HEK293 (cell line): ENCODE measurements around the gene FOXF1.

Experiments
- CTCF ChIA-PET: fragments of 350-600 bp; formaldehyde crosslinking; extraction: SDS; loops from one replicate; lab custom pipeline; 2021; ENCODE audit warnings: antibody characterized with exemption; lab: Yijun Ruan, JAX
- POLR2A ChIA-PET: fragments of 300-600 bp; formaldehyde crosslinking; extraction: SDS; loops from one replicate; lab custom pipeline; 2020; ENCODE audit warnings: antibody characterized with exemption, inconsistent platforms; lab: Yijun Ruan, JAX
- H3K27ac ChIP-seq: fragments of 200-500 bp; sonication (Bioruptor generic); 2 replicates; pipeline ENCODE4 v1.5.1; 2014; ENCODE audit warnings: low read depth, low read length, control low read depth, inconsistent platforms; ENCODE audit errors: extremely low read depth
- H3K36me3 ChIP-seq, 2 experiments: fragments of 200-500 bp in 1 of 2; sonication (Bioruptor generic) in 1 of 2; 1 replicate in 1 of 2; 2 replicates in 1 of 2; pipeline ENCODE4 v1.5.1; 2014 to 2017; ENCODE audit warnings: inconsistent platforms in 2 of 2, low read length in 2 of 2; ENCODE audit not compliant: control insufficient read depth in 2 of 2, insufficient read depth in 1 of 2
- H3K4me1 ChIP-seq: fragments of 200-500 bp; sonication (Bioruptor generic); 2 replicates; pipeline ENCODE4 v1.5.1; 2014; ENCODE audit warnings: mild to moderate bottlenecking, low read length, inconsistent platforms; ENCODE audit not compliant: control insufficient read depth, insufficient read depth
- H3K4me3 ChIP-seq: 2 replicates; pipeline ENCODE4 v1.5.1; 2011; ENCODE audit warnings: low read depth, mild to moderate bottlenecking, control low read depth, low read length, moderate library complexity
- H3K9me3 ChIP-seq: fragments of 200-500 bp; sonication (Bioruptor generic); 2 replicates; pipeline ENCODE4 v1.5.1; 2014; ENCODE audit warnings: low read depth, low read length, inconsistent platforms; ENCODE audit not compliant: control insufficient read depth, insufficient read depth
- AEBP2 ChIP-seq: fragments of 450-650 bp; formaldehyde crosslinking; IDR thresholded peaks from 2 replicates; pipeline ENCODE4 v1.5.1; 2016; ENCODE audit warnings: missing biosample characterization, missing genetic modification characterization, borderline replicate concordance
- IKZF3 ChIP-seq: fragments of 450-650 bp; IDR thresholded peaks from 2 replicates; pipeline ENCODE4 v1.5.0; 2018; ENCODE audit warnings: missing biosample characterization, mild to moderate bottlenecking, missing genetic modification characterization, moderate library complexity
- KLF10 ChIP-seq: fragments of 450-650 bp; IDR thresholded peaks from 2 replicates; pipeline ENCODE4 v1.5.1; 2018; ENCODE audit warnings: missing biosample characterization, mild to moderate bottlenecking, missing genetic modification characterization
- KLF7 ChIP-seq: fragments of 450-650 bp; formaldehyde crosslinking; IDR thresholded peaks from 2 replicates; pipeline ENCODE4 v1.5.1; 2016; ENCODE audit warnings: missing biosample characterization, missing genetic modification characterization, borderline replicate concordance
- SETDB1 ChIP-seq: IDR thresholded peaks from one replicate; pipeline ENCODE4 v1.6.1; 2017; ENCODE audit warnings: mild to moderate bottlenecking, low read length, moderate library complexity, mixed read lengths; ENCODE audit not compliant: insufficient read length
- SP2 ChIP-seq: fragments of 450-650 bp; formaldehyde crosslinking; IDR thresholded peaks from 2 replicates; pipeline ENCODE4 v1.5.1; 2016; ENCODE audit warnings: missing biosample characterization, missing genetic modification characterization
- TRIM28 ChIP-seq: IDR thresholded peaks from 2 replicates; pipeline ENCODE4 v1.6.1; 2011; ENCODE audit warnings: low read length, control low read depth, borderline replicate concordance
- ZBTB26 ChIP-seq: fragments of 450-650 bp; formaldehyde crosslinking; optimal IDR thresholded peaks from 2 replicates; pipeline ENCODE3; 2016; ENCODE audit warnings: missing biosample characterization, mild to moderate bottlenecking, missing genetic modification characterization
- ZFP69B ChIP-seq: fragments of 450-650 bp; formaldehyde crosslinking; IDR thresholded peaks from 2 replicates; pipeline ENCODE4 v1.5.1; 2016; ENCODE audit warnings: missing biosample characterization, missing genetic modification characterization
- ZNF121 ChIP-seq: fragments of 450-650 bp; formaldehyde crosslinking; IDR thresholded peaks from 2 replicates; pipeline ENCODE4 v1.5.1; 2016; ENCODE audit warnings: missing biosample characterization, missing genetic modification characterization
- ZNF398 ChIP-seq: fragments of 450-650 bp; formaldehyde crosslinking; IDR thresholded peaks from 2 replicates; pipeline ENCODE4 v1.5.1; 2017; ENCODE audit warnings: missing biosample characterization, missing genetic modification characterization
- ZNF513 ChIP-seq: fragments of 450-650 bp; IDR thresholded peaks from 2 replicates; pipeline ENCODE4 v1.5.1; 2018; ENCODE audit warnings: missing biosample characterization, missing genetic modification characterization
- ZNF518A ChIP-seq: fragments of 450-650 bp; formaldehyde crosslinking; conservative IDR thresholded peaks from 2 replicates; pipeline ENCODE4 v1.5.1; 2016; ENCODE audit warnings: low read depth, missing biosample characterization, missing genetic modification characterization
- ZNF529 ChIP-seq: fragments of 450-650 bp; formaldehyde crosslinking; IDR thresholded peaks from 2 replicates; pipeline ENCODE4 v1.5.1; 2017; ENCODE audit warnings: missing genetic modification characterization, missing biosample characterization; ENCODE audit not compliant: insufficient replicate concordance
- ZNF623 ChIP-seq: fragments of 450-650 bp; formaldehyde crosslinking; IDR thresholded peaks from 2 replicates; pipeline ENCODE4 v1.5.1; 2016; ENCODE audit warnings: missing biosample characterization, missing genetic modification characterization
- ZNF830 ChIP-seq: fragments of 450-650 bp; IDR thresholded peaks from 2 replicates; pipeline ENCODE4 v1.5.0; 2018; ENCODE audit warnings: missing biosample characterization, missing genetic modification characterization, low read depth, mild to moderate bottlenecking, moderate library complexity

Gene FOXF1

GRCh38 chr16:86495357-86495701 lies 15.0 kb upstream of the FOXF1 start (continued):
- no peak for TF ChIP-seq SP2
- no peak for TF ChIP-seq SETDB1
- TF ChIP-seq, all 188 proteins: peak for 0

- CTCF ChIA-PET = no interaction called here
- Histone ChIP-seq H3K4me1 (0 out of 2 replicates have a peak, but pooled peaks cover under 1% of the 10 kb centered on the region), H3K4me3 (no peak overlapping the region), H3K9me3 (no peaks in the 10 kb centered on the region), H3K36me3 (no peaks in the 10 kb centered on the region)
- TF ChIP-seq ZNF623 (no peak), ZNF518A (no peak), KLF7 (tag by site-specific recombination) (no peak)
- TF ChIP-seq, all 188 proteins: peak for 0
- POLR2A ChIA-PET = no interaction called here
- no peak overlapping the region for H3K27ac ChIP-seq
Measured at GRCh38 chr16:86495756-86496261, 14.5 kb upstream of the FOXF1 start.

GRCh38 chr16:86496262-86496928 lies 13.9 kb upstream of the FOXF1 start:
- TF ChIP-seq TRIM28 = no peak
- no peak for TF ChIP-seq AEBP2 (tag by site-specific recombination)
- no peak for TF ChIP-seq ZNF121 (tag by site-specific recombination)
- no peak for TF ChIP-seq KLF10
- TF ChIP-seq ZFP69B (tag by site-specific recombination) = no peak
- TF ChIP-seq ZNF529 (tag by site-specific recombination) = no peak
- TF ChIP-seq ZBTB26 = no peak
- no peak for TF ChIP-seq ZNF398 (tag by site-specific recombination)
- TF ChIP-seq ZNF830 = no peak
- TF ChIP-seq ZNF513 = no peak
- no peak for TF ChIP-seq IKZF3 (tag by site-specific recombination)
- TF ChIP-seq, all 188 proteins: peak for 0
- Histone ChIP-seq H3K36me3 (no peaks in the 10 kb centered on the region), H3K27ac (no peak overlapping the region), H3K4me1 (no peaks in the 10 kb centered on the region), H3K9me3 (no peaks in the 10 kb centered on the region), H3K4me3 (no peak overlapping the region)
- ChIA-PET CTCF (no interaction called here), POLR2A (no interaction called here)
